Measurements from ENCODE around the gene JAK2. TPM values are rescaled to one million over a fixed set of nuclear protein-coding genes. Genes with fewer than 3 reads are reported as not detected.

Gene JAK2
- total RNA-seq, 2 experiments from 2014 or later: 25.7 to 27.2 TPM

- no peak overlapping the region for H3K4me3 Mint-ChIP-seq
- H3K27ac Mint-ChIP-seq: no peak overlapping the region
- no peaks in the 10 kb centered on the region for H3K27me3 Mint-ChIP-seq (ENCODE audit: low read depth)
- DNase-seq (no peak), ATAC-seq (no peak)
- peaks cover 42% of the 10 kb centered on the region for H3K36me3 Mint-ChIP-seq (ENCODE audit: low read depth)
- no peaks in the 10 kb centered on the region for H3K4me1 Mint-ChIP-seq (ENCODE audit: low read depth)
- CTCF ChIA-PET: no interaction called here
- peaks cover 9% of the 10 kb centered on the region for H3K9me3 Mint-ChIP-seq (ENCODE audit: insufficient read depth)
- POLR2A ChIA-PET: no interaction called here
Observed at GRCh38 chr9:5110867-5111681, 126.0 kb downstream of the JAK2 start.

DNA sequence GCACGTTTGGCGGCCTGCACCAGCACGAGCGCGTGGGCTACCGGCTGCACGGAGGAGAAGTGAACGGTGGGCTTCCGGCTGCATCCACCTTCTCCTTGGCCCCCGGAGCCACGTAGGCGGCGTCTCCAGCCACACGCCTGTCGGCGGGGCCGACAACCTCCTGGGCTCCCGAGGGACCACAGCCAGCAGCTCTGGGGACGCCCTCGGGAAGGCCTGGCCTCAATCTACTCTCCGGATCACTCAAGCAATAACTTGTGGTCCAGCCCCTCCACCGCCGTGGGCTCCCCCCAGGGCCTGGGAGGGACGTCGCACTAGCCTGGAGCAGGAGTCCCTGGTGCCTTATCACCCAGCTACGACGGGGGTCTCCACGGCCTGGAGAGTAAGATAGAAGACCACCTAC lies 126.6 kb downstream of the JAK2 start:
- Mint-ChIP-seq H3K4me1 (ENCODE audit: low read depth) (no peaks in the 10 kb centered on the region), H3K9me3 (ENCODE audit: insufficient read depth) (peaks cover 9% of the 10 kb centered on the region), H3K27ac (no peak overlapping the region), H3K27me3 (ENCODE audit: low read depth) (no peaks in the 10 kb centered on the region), H3K4me3 (no peak overlapping the region), H3K36me3 (ENCODE audit: low read depth) (peaks cover 38% of the 10 kb centered on the region)
- DNase-seq (no peak), ATAC-seq (no peak)
- ChIA-PET POLR2A (no interaction called here), CTCF (no interaction called here)

GRCh38 chr9:5112109-5112592 lies 127.1 kb downstream of the JAK2 start:
- no peak overlapping the region for H3K27ac Mint-ChIP-seq

GRCh38 chr9:5112646-5113045 lies 127.6 kb downstream of the JAK2 start:
- DNase-seq: no peak
- Mint-ChIP-seq H3K4me3 (no peak overlapping the region), H3K9me3 (ENCODE audit: insufficient read depth) (peaks cover 9% of the 10 kb centered on the region), H3K4me1 (ENCODE audit: low read depth) (no peaks in the 10 kb centered on the region), H3K27ac (no peak overlapping the region), H3K27me3 (ENCODE audit: low read depth) (no peaks in the 10 kb centered on the region), H3K36me3 (ENCODE audit: low read depth) (peaks cover 36% of the 10 kb centered on the region)
- no peak for ATAC-seq
- CTCF ChIA-PET: no interaction called here
- POLR2A ChIA-PET: no interaction called here

More at GRCh38 chr9:5112109-5112592, 127.1 kb downstream of the JAK2 start:
- Mint-ChIP-seq H3K4me1 (ENCODE audit: low read depth) (no peaks in the 10 kb centered on the region), H3K36me3 (ENCODE audit: low read depth) (peaks cover 38% of the 10 kb centered on the region), H3K27me3 (ENCODE audit: low read depth) (no peaks in the 10 kb centered on the region), H3K9me3 (ENCODE audit: insufficient read depth) (peaks cover 9% of the 10 kb centered on the region), H3K4me3 (no peak overlapping the region)
- POLR2A ChIA-PET: no interaction called here
- ATAC-seq: no peak
- CTCF ChIA-PET: no interaction called here
- DNase-seq: no peak

DNA sequence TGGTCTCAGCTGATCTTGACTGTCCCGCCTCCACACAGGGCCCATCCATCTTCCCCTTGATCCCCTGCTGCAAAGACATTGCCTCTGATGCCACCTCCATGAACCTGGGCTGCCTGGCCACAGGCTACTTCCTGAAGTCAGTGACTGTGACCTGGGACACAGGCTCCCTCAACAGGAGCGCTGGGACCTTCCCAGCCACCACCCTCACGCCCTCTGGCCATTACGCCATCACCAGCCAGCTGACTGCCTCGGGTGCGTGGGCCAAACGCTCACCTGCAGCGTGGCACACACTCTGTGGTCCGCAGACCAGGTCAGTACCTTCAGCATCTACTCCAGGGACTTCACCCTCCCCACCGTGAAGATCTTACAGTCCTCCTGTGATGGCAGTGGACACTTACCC lies 128.5 kb downstream of the JAK2 start:
- peak; percentile 19 for ATAC-seq
- Mint-ChIP-seq H3K27ac (no peak overlapping the region), H3K36me3 (ENCODE audit: low read depth) (peaks cover 36% of the 10 kb centered on the region), H3K4me1 (ENCODE audit: low read depth) (no peaks in the 10 kb centered on the region), H3K4me3 (no peak overlapping the region), H3K9me3 (ENCODE audit: insufficient read depth) (peaks cover 9% of the 10 kb centered on the region), H3K27me3 (ENCODE audit: low read depth) (no peaks in the 10 kb centered on the region)
- CTCF ChIA-PET: no interaction called here
- no peak for DNase-seq
- POLR2A ChIA-PET: no interaction called here

DNA sequence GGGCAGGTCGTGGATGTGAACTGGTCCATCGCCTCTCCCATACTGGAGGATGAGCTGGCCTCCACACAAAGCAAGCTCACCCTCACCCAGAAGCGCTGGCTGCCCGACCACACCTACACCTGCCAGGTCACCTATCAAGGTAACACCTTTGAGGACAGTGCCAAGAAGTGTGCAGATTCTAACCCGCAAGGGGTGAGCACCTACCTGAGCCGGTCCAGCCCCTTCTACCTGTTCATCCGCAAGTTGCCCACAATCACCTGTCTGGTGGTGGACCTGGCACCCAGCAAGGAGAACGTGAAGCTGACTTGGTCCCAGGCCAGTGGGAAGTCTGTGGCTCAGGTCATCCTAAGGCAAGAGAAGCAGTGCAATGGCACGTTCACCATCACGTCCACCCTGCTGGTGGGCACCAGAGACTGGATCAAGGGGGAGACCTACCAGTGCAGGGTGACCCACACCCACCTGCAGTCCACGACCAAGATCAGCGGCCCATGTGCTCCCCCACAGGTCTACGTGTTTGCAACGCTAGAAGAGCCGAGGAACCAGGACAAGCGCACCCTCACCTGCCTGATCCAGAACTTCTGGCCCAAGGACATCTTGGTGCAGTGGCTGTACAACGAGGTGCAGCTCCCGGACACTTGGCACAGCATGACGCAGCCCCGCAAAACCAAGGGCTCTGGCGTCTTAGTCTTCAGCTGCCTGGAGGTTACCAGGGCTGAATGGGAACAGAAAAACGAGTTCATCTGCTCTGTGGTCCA lies 129.1 kb downstream of the JAK2 start:
- peaks cover 9% of the 10 kb centered on the region for H3K9me3 Mint-ChIP-seq (ENCODE audit: insufficient read depth)
- peaks cover 36% of the 10 kb centered on the region for H3K36me3 Mint-ChIP-seq (ENCODE audit: low read depth)
- ATAC-seq: no peak
- no peak overlapping the region for H3K27ac Mint-ChIP-seq
- H3K4me3 Mint-ChIP-seq: no peak overlapping the region
- no peak for DNase-seq
- no peaks in the 10 kb centered on the region for H3K4me1 Mint-ChIP-seq (ENCODE audit: low read depth)
- no peaks in the 10 kb centered on the region for H3K27me3 Mint-ChIP-seq (ENCODE audit: low read depth)
- ChIA-PET POLR2A (no interaction called here), CTCF (no interaction called here)

GRCh38 chr9:5122116-5122515 lies 137.0 kb downstream of the JAK2 start:
- no peak overlapping the region for H3K4me3 Mint-ChIP-seq
- no peak for ATAC-seq
- no peak for DNase-seq
- no peaks in the 10 kb centered on the region for H3K27me3 Mint-ChIP-seq (ENCODE audit: low read depth)
- ChIA-PET CTCF (no interaction called here), POLR2A (no interaction called here)
- no peaks in the 10 kb centered on the region for H3K4me1 Mint-ChIP-seq (ENCODE audit: low read depth)
- no peak overlapping the region for H3K27ac Mint-ChIP-seq
- H3K9me3 Mint-ChIP-seq (ENCODE audit: insufficient read depth): no peaks in the 10 kb centered on the region
- peaks cover 29% of the 10 kb centered on the region for H3K36me3 Mint-ChIP-seq (ENCODE audit: low read depth)

- H3K27ac Mint-ChIP-seq: no peak overlapping the region
- H3K4me3 Mint-ChIP-seq: no peak overlapping the region
- H3K36me3 Mint-ChIP-seq (ENCODE audit: low read depth): peaks cover 30% of the 10 kb centered on the region
- no peaks in the 10 kb centered on the region for H3K9me3 Mint-ChIP-seq (ENCODE audit: insufficient read depth)
- POLR2A ChIA-PET: no interaction called here
- DNase-seq: no peak
- CTCF ChIA-PET: no interaction called here
- H3K27me3 Mint-ChIP-seq (ENCODE audit: low read depth): no peaks in the 10 kb centered on the region
- no peak for ATAC-seq
- no peaks in the 10 kb centered on the region for H3K4me1 Mint-ChIP-seq (ENCODE audit: low read depth)
Observed at GRCh38 chr9:5122516-5122915, 137.4 kb downstream of the JAK2 start.

DNA sequence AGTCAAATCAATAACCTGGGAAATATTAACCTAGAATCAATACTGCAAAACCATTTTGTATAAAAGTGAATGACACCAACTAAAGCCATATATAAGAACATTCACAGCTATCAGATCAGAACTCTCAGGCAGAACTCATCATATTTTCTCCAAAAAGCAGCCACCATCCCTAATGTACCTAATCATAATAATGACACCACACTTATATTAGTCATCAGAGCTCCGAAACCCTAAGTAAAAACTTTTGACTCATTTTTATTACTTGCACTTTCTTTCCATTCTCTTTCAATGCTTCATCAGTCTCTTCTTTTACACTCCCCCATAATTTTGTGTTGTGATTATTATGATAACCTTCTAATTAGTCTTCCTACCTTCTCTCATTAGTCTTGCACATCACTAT lies 155.1 kb downstream of the JAK2 start:
- DNase-seq (no peak), ATAC-seq (no peak)
- Mint-ChIP-seq H3K4me1 (ENCODE audit: low read depth) (no peaks in the 10 kb centered on the region), H3K36me3 (ENCODE audit: low read depth) (peaks cover 30% of the 10 kb centered on the region), H3K4me3 (no peak overlapping the region), H3K27me3 (ENCODE audit: low read depth) (no peaks in the 10 kb centered on the region), H3K9me3 (ENCODE audit: insufficient read depth) (peaks cover 10% of the 10 kb centered on the region), H3K27ac (no peak overlapping the region)
- POLR2A ChIA-PET: no interaction called here
- CTCF ChIA-PET: no interaction called here

GRCh38 chr9:5144217-5144616 lies 159.1 kb downstream of the JAK2 start:
- CTCF ChIA-PET: interaction anchor here (1.4 kb wide), 1 partner anchor 8 kb away, joined by 3 read pairs; no protein-coding TSS in a partner anchor
- peaks cover 5% of the 10 kb centered on the region for H3K4me1 Mint-ChIP-seq (ENCODE audit: low read depth)
- ATAC-seq (no peak), DNase-seq (no peak)
- H3K27ac Mint-ChIP-seq: no peak overlapping the region
- H3K36me3 Mint-ChIP-seq (ENCODE audit: low read depth): peaks cover 53% of the 10 kb centered on the region
- no peaks in the 10 kb centered on the region for H3K27me3 Mint-ChIP-seq (ENCODE audit: low read depth)
- H3K4me3 Mint-ChIP-seq: no peak overlapping the region
- peaks cover 6% of the 10 kb centered on the region for H3K9me3 Mint-ChIP-seq (ENCODE audit: insufficient read depth)
- POLR2A ChIA-PET: no interaction called here

DNA sequence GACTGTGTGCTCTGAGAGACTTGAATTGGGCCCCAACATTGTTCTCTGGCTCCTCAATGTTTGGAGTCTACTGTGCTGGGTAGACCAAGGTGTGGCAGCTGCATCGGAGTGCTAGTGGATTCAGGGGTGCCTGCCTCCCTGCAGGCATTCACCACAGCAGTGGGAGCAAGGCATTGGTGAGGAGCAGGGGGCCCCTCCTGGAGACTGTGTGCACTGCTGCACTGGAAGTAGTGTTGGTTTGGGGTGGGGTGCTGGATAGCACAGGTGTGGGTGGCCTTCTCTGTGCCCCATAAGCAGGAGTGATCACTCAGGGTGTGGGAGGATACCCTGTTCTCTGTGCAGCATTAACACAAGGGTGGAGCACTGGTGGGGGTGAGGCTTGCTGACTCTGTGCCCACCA lies 161.2 kb downstream of the JAK2 start:
- POLR2A ChIA-PET: no interaction called here
- Mint-ChIP-seq H3K4me1 (ENCODE audit: low read depth) (peaks cover 5% of the 10 kb centered on the region), H3K36me3 (ENCODE audit: low read depth) (peaks cover 63% of the 10 kb centered on the region), H3K4me3 (no peak overlapping the region), H3K27ac (peak overlapping the region; percentile 32), H3K27me3 (ENCODE audit: low read depth) (no peaks in the 10 kb centered on the region), H3K9me3 (ENCODE audit: insufficient read depth) (peaks cover 12% of the 10 kb centered on the region)
- ATAC-seq (no peak), DNase-seq (no peak)
- CTCF ChIA-PET: no interaction called here
